ENCODE results near the gene MDH1B. TPM values are rescaled to one million over a fixed set of nuclear protein-coding genes. Genes with fewer than 3 reads are reported as not detected.

Gene MDH1B
- total RNA-seq, 4 donors from 2014 or later = 0.26 to 2.3 (median 1.5) TPM

- no peaks in the 10 kb centered on the region for H3K27me3 ChIP-seq
- TF ChIP-seq POLR2A (IDR thresholded peaks at IDR 0.05) = no peak
- TF ChIP-seq EP300 (IDR thresholded peaks at IDR 0.05) = no peak
- no peak for TF ChIP-seq CTCF (IDR thresholded peaks at IDR 0.05)
- H3K9me3 ChIP-seq = no peaks in the 10 kb centered on the region
- peaks cover 8% of the 10 kb centered on the region for H3K4me1 ChIP-seq
- H3K27ac ChIP-seq = no peak overlapping the region
- H3K36me3 ChIP-seq = no peaks in the 10 kb centered on the region
- H3K4me3 ChIP-seq = no peak overlapping the region
- 85% methylated on average over 7 of the region's 7 CpGs for WGBS
- no peak for DNase-seq (ENCODE audit: low spot score in 2 of 2)
These were observed 37.8 kb upstream of the MDH1B start for GRCh38 chr2:206802654-206803514.

- Histone ChIP-seq H3K4me1 (peaks cover 8% of the 10 kb centered on the region), H3K36me3 (peaks cover 2% of the 10 kb centered on the region), H3K9me3 (no peaks in the 10 kb centered on the region), H3K27me3 (no peaks in the 10 kb centered on the region), H3K4me3 (no peak overlapping the region), H3K27ac (no peak overlapping the region)
- no peak for TF ChIP-seq EP300 (IDR thresholded peaks at IDR 0.05)
- TF ChIP-seq POLR2A (IDR thresholded peaks at IDR 0.05) = no peak
- TF ChIP-seq POLR2AphosphoS5 (IDR thresholded peaks at IDR 0.05) = no peak
- no peak for TF ChIP-seq CTCF (IDR thresholded peaks at IDR 0.05)
- no peak for DNase-seq (ENCODE audit: low spot score in 2 of 2)
- 84% methylated on average over 9 of the region's 9 CpGs for WGBS
These were observed 36.5 kb upstream of the MDH1B start for GRCh38 chr2:206801418-206802189.

- no peaks in the 10 kb centered on the region for H3K27me3 ChIP-seq
- no peaks in the 10 kb centered on the region for H3K9me3 ChIP-seq
- H3K4me1 ChIP-seq = peaks cover 8% of the 10 kb centered on the region
- TF ChIP-seq POLR2AphosphoS5 (IDR thresholded peaks at IDR 0.05) = no peak
- TF ChIP-seq CTCF (IDR thresholded peaks at IDR 0.05) = peak; percentile 35 to 60
- H3K4me3 ChIP-seq = no peak overlapping the region
- peaks cover 8% of the 10 kb centered on the region for H3K36me3 ChIP-seq
- WGBS = 36% methylated on average over 12 of the region's 12 CpGs
- no peak for DNase-seq (ENCODE audit: low spot score in 2 of 2)
- H3K27ac ChIP-seq = no peak overlapping the region
These were observed 35.6 kb upstream of the MDH1B start for GRCh38 chr2:206800506-206801417.

- no peaks in the 10 kb centered on the region for H3K27me3 ChIP-seq
- no peak for DNase-seq (ENCODE audit: low spot score in 2 of 2)
- peaks cover 23% of the 10 kb centered on the region for H3K36me3 ChIP-seq
- 84% methylated on average over 3 of the region's 3 CpGs for WGBS
- no peak overlapping the region for H3K4me3 ChIP-seq
- no peaks in the 10 kb centered on the region for H3K9me3 ChIP-seq
- TF ChIP-seq POLR2AphosphoS5 (IDR thresholded peaks at IDR 0.05) = no peak
- TF ChIP-seq CTCF (IDR thresholded peaks at IDR 0.05) = no peak
- TF ChIP-seq EP300 (IDR thresholded peaks at IDR 0.05) = no peak
- no peak for TF ChIP-seq POLR2A (IDR thresholded peaks at IDR 0.05)
- peaks cover 8% of the 10 kb centered on the region for H3K4me1 ChIP-seq
- H3K27ac ChIP-seq = no peak overlapping the region
These were observed 34.0 kb upstream of the MDH1B start for GRCh38 chr2:206799083-206799482.

All from suprapubic skin (tissue), 4 donors.